ENCODE measurements around the gene NAAA. TPM values are rescaled to one million over a fixed set of nuclear protein-coding genes. Genes with fewer than 3 reads are reported as not detected.

NAAA gene
- total RNA-seq, 4 donors from 2014 or later, result 54.2 to 93.5 (median 68.5) TPM

- H3K9me3 ChIP-seq, result no peaks in the 10 kb centered on the region
- no peaks in the 10 kb centered on the region for H3K27me3 ChIP-seq
- H3K36me3 ChIP-seq, result peaks cover 29 to 44% of the 10 kb centered on the region in 2 donors
- TF ChIP-seq CTCF (IDR thresholded peaks at IDR 0.05) (no peak), POLR2A (IDR thresholded peaks at IDR 0.05) (no peak)
- 84 to 93% methylated on average over 3 of the region's 3 CpGs for WGBS, 2 donors
- no peak overlapping the region for H3K4me3 ChIP-seq (replicated peaks in 1 of 3)
- DNase-seq, result no peak
- H3K4me1 ChIP-seq, result no peaks in the 10 kb centered on the region
- H3K27ac ChIP-seq, result no peak overlapping the region
- intact Hi-C loops (cut with DNase I), result no loop called here
Observed at GRCh38 chr4:75950213-75950815, 9.5 kb upstream of the NAAA start.

DNA sequence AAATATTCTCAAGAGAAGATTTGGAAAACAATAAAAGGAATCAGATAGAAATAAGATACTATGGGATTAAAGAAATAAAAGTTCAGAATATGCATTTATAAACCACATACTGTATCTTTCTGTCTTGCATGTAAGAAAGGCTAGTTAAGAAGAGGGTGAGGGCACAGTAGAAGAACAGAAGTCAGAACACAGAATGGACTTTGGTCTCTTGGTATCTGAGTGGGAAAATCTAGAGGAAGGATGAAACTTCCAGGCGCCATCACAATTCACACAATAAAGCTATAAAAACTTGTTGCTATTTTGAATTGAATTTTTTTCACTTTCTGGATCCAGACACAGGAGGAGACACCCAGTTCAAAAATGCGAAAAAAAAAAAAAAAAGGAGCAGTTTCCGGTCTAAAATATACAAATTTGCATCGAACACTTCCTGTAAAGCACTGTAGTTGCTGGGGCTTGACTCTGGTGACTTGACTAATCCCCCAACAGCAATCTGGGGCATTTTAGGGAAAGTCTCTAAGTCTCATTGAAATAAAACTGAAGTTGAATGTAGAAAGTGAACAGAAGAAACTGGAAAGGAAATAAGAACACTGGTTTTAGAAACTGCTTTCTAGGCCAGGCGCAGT lies 8.1 kb upstream of the NAAA start:
- H3K36me3 ChIP-seq, result peaks cover 22 to 31% of the 10 kb centered on the region in 2 donors
- no peak for DNase-seq

GRCh38 chr4:75939890-75940691 lies 722 bp downstream of the NAAA start:
- H3K9me3 ChIP-seq, result no peaks in the 10 kb centered on the region
- no peaks in the 10 kb centered on the region for H3K27me3 ChIP-seq
- peaks cover 4 to 8% of the 10 kb centered on the region in 2 donors for H3K4me1 ChIP-seq
- peak overlapping the region; percentile 75 to 96 (median 90) for H3K4me3 ChIP-seq (replicated peaks in 1 of 3)
- peaks cover 0 to 6% of the 10 kb centered on the region in 2 donors for H3K36me3 ChIP-seq
- 0% methylated on average over 35 to 49 of the region's 67 CpGs for WGBS, 2 donors
- TF ChIP-seq CTCF (IDR thresholded peaks at IDR 0.05) (no peak), POLR2A (IDR thresholded peaks at IDR 0.05) (peak in 1 of 2 donors; percentile 24)
- H3K27ac ChIP-seq, result peak overlapping the region; percentile 13 to 84 (median 71)
- peak; percentile 60 to 64 for DNase-seq
- intact Hi-C loops (cut with DNase I), result no loop called here

More for the DNA sequence above, 8.1 kb upstream of the NAAA start:
- no peaks in the 10 kb centered on the region for H3K9me3 ChIP-seq
- no peak overlapping the region for H3K4me3 ChIP-seq (replicated peaks in 1 of 3)
- no peak overlapping the region for H3K27ac ChIP-seq
- intact Hi-C loops (cut with DNase I), result no loop called here
- no peaks in the 10 kb centered on the region for H3K27me3 ChIP-seq
- WGBS, 2 donors, result 65 to 87% methylated on average over 5 of the region's 5 CpGs
- TF ChIP-seq CTCF (IDR thresholded peaks at IDR 0.05) (no peak), POLR2A (IDR thresholded peaks at IDR 0.05) (no peak)
- no peaks in the 10 kb centered on the region for H3K4me1 ChIP-seq

DNA sequence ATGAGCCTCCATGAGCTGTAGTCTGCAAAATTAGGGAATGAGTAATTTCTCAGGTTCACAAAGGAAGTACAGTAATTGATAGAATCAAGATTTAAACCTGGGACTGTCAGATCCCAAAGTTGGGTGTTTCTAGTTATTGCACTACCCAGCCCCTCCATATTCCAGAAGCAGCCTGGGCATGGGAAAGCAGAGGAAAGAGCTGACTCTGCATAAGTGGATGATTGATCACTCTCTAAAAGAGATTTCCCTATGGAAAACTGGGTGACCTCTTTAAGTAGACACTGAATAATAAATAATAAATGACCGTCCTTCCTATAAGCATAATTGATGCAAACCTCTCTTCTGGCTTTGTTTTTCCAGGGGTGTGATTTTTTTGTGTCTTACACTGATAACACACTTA lies 5.2 kb downstream of the NAAA start:
- no peak overlapping the region for H3K4me3 ChIP-seq (replicated peaks in 1 of 3)
- H3K27me3 ChIP-seq, result no peaks in the 10 kb centered on the region
- H3K27ac ChIP-seq, result no peak overlapping the region
- H3K9me3 ChIP-seq, result no peaks in the 10 kb centered on the region
- 93 to 97% methylated on average over 1 of the region's 1 CpG for WGBS, 2 donors
- H3K36me3 ChIP-seq, result peaks cover 0 to 6% of the 10 kb centered on the region in 2 donors
- DNase-seq, result no peak
- peaks cover 0 to 8% of the 10 kb centered on the region in 2 donors for H3K4me1 ChIP-seq
- intact Hi-C loops (cut with DNase I), result no loop called here
- TF ChIP-seq POLR2A (IDR thresholded peaks at IDR 0.05), result no peak
- TF ChIP-seq CTCF (IDR thresholded peaks at IDR 0.05), result no peak
